H1 (cell line): Measurements from ENCODE around the gene SHMT2. TPM values are rescaled to one million over a fixed set of nuclear protein-coding genes. Genes with fewer than 3 reads are reported as not detected.

Source experiments
- ASH2L ChIP-seq: fragments of 200-600, 300-600 bp; sonication (generic); IDR thresholded peaks from one replicate; pipeline ENCODE4 v1.7.1; 2017; ENCODE audit warnings: low read length
- BRCA1 ChIP-seq: IDR thresholded peaks from 2 replicates; pipeline ENCODE4 v1.6.1; 2012; ENCODE audit warnings: low read depth, low read length, improper control_type of control experiment
- CBX5 ChIP-seq: fragments of 300-800, 300-1000 bp; sonication (generic); IDR thresholded peaks from 2 replicates; pipeline ENCODE4 v1.7.1; 2016; ENCODE audit warnings: antibody characterized with exemption, low read length, low read depth
- CBX8 ChIP-seq: fragments of 300-800, 300-1000 bp; sonication (generic); IDR thresholded peaks from 2 replicates; pipeline ENCODE4 v1.7.1; 2016; ENCODE audit warnings: low read depth, low read length, borderline replicate concordance
- CHD1 ChIP-seq: IDR thresholded peaks from 2 replicates; pipeline ENCODE4 v1.6.1; 2012; ENCODE audit warnings: low read depth, low read length, improper control_type of control experiment
- CHD2 ChIP-seq: IDR thresholded peaks from 2 replicates; pipeline ENCODE4 v1.6.1; 2012; ENCODE audit warnings: low read length, improper control_type of control experiment
- CHD7 ChIP-seq: fragments of 300-600 bp; sonication (generic); IDR thresholded peaks from 2 replicates; pipeline ENCODE4 v1.7.1; 2012; ENCODE audit warnings: low read length, moderate library complexity, mild to moderate bottlenecking, inconsistent platforms; ENCODE audit not compliant: insufficient replicate concordance
- CREB1 ChIP-seq: IDR thresholded peaks from 2 replicates; pipeline ENCODE4 v1.6.1; 2012; ENCODE audit warnings: inconsistent platforms
- CTBP2 ChIP-seq: IDR thresholded peaks from 2 replicates; pipeline ENCODE4 v1.7.0; 2011; ENCODE audit warnings: borderline replicate concordance, mild to moderate bottlenecking, moderate library complexity, mixed read lengths, low read length; ENCODE audit not compliant: insufficient read depth, insufficient read length
- HDAC2 ChIP-seq, 2 experiments: fragments of 300-600 bp in 1 of 2; sonication (generic) in 1 of 2; IDR thresholded peaks; 2 replicates each; pipeline ENCODE4 v1.6.1; 2011 to 2012; ENCODE audit warnings: low read depth in 2 of 2, low read length in 2 of 2, mild to moderate bottlenecking in 2 of 2, moderate library complexity in 2 of 2, borderline replicate concordance in 1 of 2, inconsistent platforms in 1 of 2
- KDM4A ChIP-seq: IDR thresholded peaks from one replicate; pipeline ENCODE4 v1.7.1; 2012; ENCODE audit warnings: low read depth, mild to moderate bottlenecking, moderate library complexity, low read length, inconsistent platforms; ENCODE audit not compliant: severe bottlenecking
- POLR2A ChIP-seq, 2 experiments: IDR thresholded peaks; 1 replicate in 1 of 2; 2 replicates in 1 of 2; pipeline ENCODE4 v1.6.1; 2011; ENCODE audit warnings: low read depth in 2 of 2, low read length in 2 of 2, mild to moderate bottlenecking in 2 of 2; ENCODE audit errors: control extremely low read depth in 1 of 2
- polyA plus RNA-seq, 7 experiments: library from polyadenylated mRNA; depleted of rRNA in 3 of 7; stranded (reverse) in 5 of 7; unstranded in 2 of 7; fragments of >200 nt in 5 of 7; fragments of 200-250 nt in 2 of 7; gene quantifications; 1 replicate in 5 of 7; 2 replicates in 1 of 7; 4 replicates in 1 of 7; pipeline versions ENCODE4 v1.2.1 to v1.2.3, GENCODE V29; 2011 to 2013; ENCODE audit warnings: missing spikeins in 2 of 7, mixed read lengths in 2 of 7
- total RNA-seq: library from RNA; stranded (reverse); fragmentation: NEBNext Ultra II Directional; extraction: Animal tissue kit (Norgen Biotek cat#: 25700); gene quantifications from 2 replicates; pipeline ENCODE4 v1.2.1, GENCODE V29; 2021

SHMT2 gene
- total and polyA plus RNA-seq, 2 of the 8 experiments (the other 6 are each of a cell fraction or from before 2014, with no cell fraction given), result 274 to 520 TPM

GRCh38 chr12:57225680-57226210 is 3.8 kb upstream of the SHMT2 start (continued):
- TF ChIP-seq CHD7 (no peak), ASH2L (no peak), CREB1 (no peak), CBX8 (no peak), CHD2 (no peak), BRCA1 (no peak), POLR2A (IDR thresholded peaks at IDR 0.05; ENCODE audit: control extremely low read depth in 1 of 2, low read depth in 2 of 2, low read length in 2 of 2) (no peak), CBX5 (no peak), CHD1 (no peak), HDAC2 (IDR thresholded peaks at IDR 0.05; ENCODE audit: borderline replicate concordance in 1 of 2, low read depth in 2 of 2, low read length in 2 of 2) (no peak), KDM4A (no peak), CTBP2 (no peak)
